Forelimb muscle (tissue), 1 donor: ENCODE results near the gene HDAC10. TPM values are rescaled to one million over a fixed set of nuclear protein-coding genes. Genes with fewer than 3 reads are reported as not detected.

Source experiments
- DNase-seq: peaks from one replicate; pipeline ENCODE4 v3.0.0-alpha.2; 2013; ENCODE audit warnings: low read depth
- polyA plus RNA-seq: library from polyadenylated mRNA; unstranded; fragments of 120-200 nt; gene quantifications from one replicate; pipeline ENCODE4 v1.2.1, GENCODE V29; 2013; ENCODE audit not compliant: insufficient read length

The HDAC10 gene
- polyA plus RNA-seq, 1 donor, result 14.5 TPM

- DNase-seq, result no peak
Measured at GRCh38 chr22:50270666-50271394, 19.8 kb upstream of the HDAC10 start.

- DNase-seq, result no peak
Measured at GRCh38 chr22:50269970-50270665, 19.1 kb upstream of the HDAC10 start, which contains the start of gene MAPK11. Gene MAPK11, minus strand, starts transcription at chr22:50270380. Its CDS starts 88 bp downstream, at chr22:50270292.

- DNase-seq, result no peak
Measured at GRCh38 chr22:50269573-50269969, 18.5 kb upstream of the HDAC10 start.

- no peak for DNase-seq
Measured at GRCh38 chr22:50268655-50269113, 17.6 kb upstream of the HDAC10 start.

- no peak for DNase-seq
Measured at GRCh38 chr22:50267591-50268390, 16.7 kb upstream of the HDAC10 start.

- no peak for DNase-seq
Measured at GRCh38 chr22:50266994-50267393, 15.9 kb upstream of the HDAC10 start.

- DNase-seq, result no peak
Measured at GRCh38 chr22:50264946-50265669, 14.0 kb upstream of the HDAC10 start.

- DNase-seq, result no peak
Measured at GRCh38 chr22:50264104-50264745, 13.2 kb upstream of the HDAC10 start.

GRCh38 chr22:50262973-50263617 is 12.0 kb upstream of the HDAC10 start:
- no peak for DNase-seq

- DNase-seq, result no peak
Measured at GRCh38 chr22:50262460-50262911, 11.4 kb upstream of the HDAC10 start.

- no peak for DNase-seq
Measured at GRCh38 chr22:50261615-50262459, 10.8 kb upstream of the HDAC10 start, which contains the start of gene MAPK12. Gene MAPK12, minus strand, starts transcription at chr22:50261683. Its CDS starts 174 bp downstream, at chr22:50261509.

- DNase-seq, result no peak
Measured at GRCh38 chr22:50260801-50261614, 9.9 kb upstream of the HDAC10 start.

GRCh38 chr22:50260434-50260800 is 9.4 kb upstream of the HDAC10 start:
- DNase-seq, result no peak

- DNase-seq, result no peak
Measured at GRCh38 chr22:50259302-50259701, 8.2 kb upstream of the HDAC10 start.

GRCh38 chr22:50258361-50259292 is 7.6 kb upstream of the HDAC10 start:
- no peak for DNase-seq

- DNase-seq, result no peak
Measured at GRCh38 chr22:50257451-50258360, 6.6 kb upstream of the HDAC10 start.
